ENCODE results near the gene PNMA8B.

The PNMA8B gene

DNA sequence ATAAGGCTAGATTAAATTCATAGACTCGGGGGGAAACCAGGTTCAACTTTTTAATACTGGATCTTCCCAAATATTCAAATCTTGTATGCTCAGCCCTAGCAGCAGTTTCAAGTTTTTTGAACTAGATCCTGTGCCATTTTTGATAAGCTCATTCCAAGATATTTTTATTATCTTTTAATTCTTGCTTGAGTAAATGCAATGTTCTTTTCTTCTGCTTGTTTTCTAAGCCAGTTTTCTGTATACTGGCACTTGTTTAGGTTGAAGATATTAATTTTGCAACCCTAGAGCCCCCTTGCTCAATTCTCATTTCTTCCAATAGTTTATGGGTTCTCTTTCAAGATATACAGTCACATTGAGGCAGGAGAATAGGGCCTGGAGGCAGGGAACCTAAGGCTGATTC lies 53.8 kb downstream of the PNMA8B start:
- Mint-ChIP-seq H3K36me3 (ENCODE audit: low read depth) (no peaks in the 10 kb centered on the region), H3K27ac (no peak overlapping the region), H3K27me3 (peaks cover 13% of the 10 kb centered on the region), H3K4me3 (no peak overlapping the region), H3K9me3 (no peaks in the 10 kb centered on the region), H3K4me1 (ENCODE audit: low read depth) (peaks cover 2% of the 10 kb centered on the region)
- DNase-seq: no peak
